ENCODE results near the gene ABAT. TPM values are rescaled to one million over a fixed set of nuclear protein-coding genes. Genes with fewer than 3 reads are reported as not detected.

The ABAT gene
- total and polyA plus RNA-seq, 2 donors (not counting 1 experiment from before 2014, with no cell fraction given) = 6.2 to 14.3 TPM

DNA sequence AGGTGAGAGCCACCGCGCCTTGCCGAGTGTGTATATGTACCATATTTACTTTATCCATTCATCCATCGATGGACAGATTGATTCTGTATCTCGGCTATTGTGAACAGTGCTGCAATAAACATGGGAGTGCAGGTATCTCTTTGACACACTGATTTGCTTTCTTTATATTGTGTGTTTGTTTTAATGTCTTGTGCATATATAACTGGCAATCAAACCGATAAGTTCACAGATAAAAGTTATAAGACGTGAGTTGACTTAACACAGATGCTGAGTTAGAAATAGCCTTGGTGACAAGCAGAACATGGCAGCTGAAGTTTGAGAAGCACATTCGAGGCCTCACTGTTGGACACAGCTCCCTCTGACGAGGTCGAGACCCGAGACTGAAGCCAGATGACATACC, 99.8 kb downstream of the ABAT start:
- no peaks in the 10 kb centered on the region for H3K79me2 ChIP-seq (ENCODE audit: control insufficient read depth, insufficient read depth, low read length)
- no peak overlapping the region for H3K4me3 Mint-ChIP-seq
- no peaks in the 10 kb centered on the region for H3K4me1 ChIP-seq (ENCODE audit: control insufficient read depth in 2 of 2, insufficient read depth in 2 of 2, low read length in 2 of 2)
- peaks cover 0 to 6% (median 0%) of the 10 kb centered on the region in 3 donors for H3K9me3 ChIP-seq (ENCODE audit: control extremely low read depth in 1 of 3, control insufficient read depth in 2 of 3, insufficient read depth in 1 of 3, low read length in 2 of 3)
- H3K4me2 ChIP-seq (replicated peaks; ENCODE audit: low read depth, low read length, poor library complexity, severe bottlenecking) = no peak overlapping the region
- ATAC-seq (ENCODE audit: low read depth) (no peak), DNase-seq (no peak)
- no peak overlapping the region for H3K27ac ChIP-seq (ENCODE audit: low read length in 2 of 2)
- no peaks in the 10 kb centered on the region for H4K20me1 ChIP-seq (ENCODE audit: control insufficient read depth, insufficient read depth, low read length, poor library complexity, severe bottlenecking)
- no peaks in the 10 kb centered on the region for H3K9me3 Mint-ChIP-seq (ENCODE audit: insufficient read depth)
- H3K4me1 Mint-ChIP-seq = no peaks in the 10 kb centered on the region
- no peak overlapping the region for H3K4me3 ChIP-seq (ENCODE audit: control extremely low read depth in 1 of 5, extremely low read depth in 1 of 5, insufficient read depth in 1 of 5, low read depth in 2 of 5, low read length in 4 of 5)
- POLR2A ChIA-PET = no interaction called here
- no peak overlapping the region for H2AFZ ChIP-seq (ENCODE audit: insufficient read depth, low read depth, low read length, poor library complexity, severe bottlenecking)
- CTCF ChIA-PET = no interaction called here
- peaks cover 1 to 38% of the 10 kb centered on the region in 2 experiments for H3K36me3 ChIP-seq (replicated peaks in 1 of 2; ENCODE audit: control extremely low read depth in 1 of 2, control insufficient read depth in 1 of 2, extremely low read depth in 1 of 2, insufficient read depth in 2 of 2, low read length in 1 of 2)
- TF ChIP-seq, protein P1, sequence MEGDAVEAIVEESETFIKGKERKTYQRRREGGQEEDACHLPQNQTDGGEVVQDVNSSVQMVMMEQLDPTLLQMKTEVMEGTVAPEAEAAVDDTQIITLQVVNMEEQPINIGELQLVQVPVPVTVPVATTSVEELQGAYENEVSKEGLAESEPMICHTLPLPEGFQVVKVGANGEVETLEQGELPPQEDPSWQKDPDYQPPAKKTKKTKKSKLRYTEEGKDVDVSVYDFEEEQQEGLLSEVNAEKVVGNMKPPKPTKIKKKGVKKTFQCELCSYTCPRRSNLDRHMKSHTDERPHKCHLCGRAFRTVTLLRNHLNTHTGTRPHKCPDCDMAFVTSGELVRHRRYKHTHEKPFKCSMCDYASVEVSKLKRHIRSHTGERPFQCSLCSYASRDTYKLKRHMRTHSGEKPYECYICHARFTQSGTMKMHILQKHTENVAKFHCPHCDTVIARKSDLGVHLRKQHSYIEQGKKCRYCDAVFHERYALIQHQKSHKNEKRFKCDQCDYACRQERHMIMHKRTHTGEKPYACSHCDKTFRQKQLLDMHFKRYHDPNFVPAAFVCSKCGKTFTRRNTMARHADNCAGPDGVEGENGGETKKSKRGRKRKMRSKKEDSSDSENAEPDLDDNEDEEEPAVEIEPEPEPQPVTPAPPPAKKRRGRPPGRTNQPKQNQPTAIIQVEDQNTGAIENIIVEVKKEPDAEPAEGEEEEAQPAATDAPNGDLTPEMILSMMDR (IDR thresholded peaks at IDR 0.05) = no peak
- TF ChIP-seq EZH2 (IDR thresholded peaks at IDR 0.05; ENCODE audit: borderline replicate concordance, insufficient read depth, low read depth, low read length, poor library complexity, severe bottlenecking) = no peak
- no peaks in the 10 kb centered on the region for H3K27me3 ChIP-seq (replicated peaks in 1 of 4; ENCODE audit: control extremely low read depth in 1 of 4, control insufficient read depth in 3 of 4, insufficient read depth in 4 of 4, low read length in 3 of 4)
- H3K27ac Mint-ChIP-seq = no peak overlapping the region
- no peak overlapping the region for H3K9ac ChIP-seq (ENCODE audit: low read length)
- 97% methylated on average over 10 of the region's 11 CpGs for WGBS (ENCODE audit: insufficient coverage)
- intact Hi-C loops (cut with micrococcal nuclease) = no loop called here
- H3K27me3 Mint-ChIP-seq = no peaks in the 10 kb centered on the region

DNA sequence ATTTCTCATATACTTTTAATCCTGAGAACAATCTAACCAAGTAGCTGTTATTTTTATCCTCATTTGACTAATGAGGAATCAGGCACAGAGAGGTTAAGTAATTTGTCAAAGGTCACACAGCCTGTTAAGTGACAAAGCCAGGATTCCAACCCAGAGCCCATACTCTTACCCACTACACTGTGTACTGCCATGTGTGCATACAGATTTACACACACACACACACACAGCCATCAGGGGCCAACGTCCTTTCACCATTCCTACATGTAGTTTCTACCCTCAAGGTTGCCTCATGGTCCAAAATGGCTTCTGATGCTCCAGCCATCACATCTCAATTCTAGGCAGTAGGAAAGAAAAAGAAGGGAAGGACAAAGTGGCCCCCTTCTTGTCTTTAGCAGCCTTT, 100.9 kb downstream of the ABAT start:
- Histone ChIP-seq H3K4me1 (ENCODE audit: control insufficient read depth in 2 of 2, insufficient read depth in 2 of 2, low read length in 2 of 2) (no peaks in the 10 kb centered on the region), H3K27ac (ENCODE audit: low read length in 2 of 2) (no peak overlapping the region), H3K9me3 (ENCODE audit: control extremely low read depth in 1 of 3, control insufficient read depth in 2 of 3, insufficient read depth in 1 of 3, low read length in 2 of 3) (peaks cover 0 to 6% (median 0%) of the 10 kb centered on the region in 3 donors), H3K36me3 (replicated peaks in 1 of 2; ENCODE audit: control extremely low read depth in 1 of 2, control insufficient read depth in 1 of 2, extremely low read depth in 1 of 2, insufficient read depth in 2 of 2, low read length in 1 of 2) (peaks cover 1 to 38% of the 10 kb centered on the region in 2 experiments), H3K27me3 (replicated peaks in 1 of 4; ENCODE audit: control extremely low read depth in 1 of 4, control insufficient read depth in 3 of 4, insufficient read depth in 4 of 4, low read length in 3 of 4) (no peaks in the 10 kb centered on the region), H2AFZ (ENCODE audit: insufficient read depth, low read depth, low read length, poor library complexity, severe bottlenecking) (no peak overlapping the region), H3K79me2 (ENCODE audit: control insufficient read depth, insufficient read depth, low read length) (no peaks in the 10 kb centered on the region), H3K4me3 (ENCODE audit: control extremely low read depth in 1 of 5, extremely low read depth in 1 of 5, insufficient read depth in 1 of 5, low read depth in 2 of 5, low read length in 4 of 5) (no peak overlapping the region), H3K9ac (ENCODE audit: low read length) (no peak overlapping the region), H3K4me2 (replicated peaks; ENCODE audit: low read depth, low read length, poor library complexity, severe bottlenecking) (no peak overlapping the region), H4K20me1 (ENCODE audit: control insufficient read depth, insufficient read depth, low read length, poor library complexity, severe bottlenecking) (no peaks in the 10 kb centered on the region)
- 100% methylated on average over 1 of the region's 1 CpG for WGBS (ENCODE audit: insufficient coverage)
- Mint-ChIP-seq H3K4me1 (no peaks in the 10 kb centered on the region), H3K27ac (no peak overlapping the region), H3K4me3 (no peak overlapping the region), H3K9me3 (ENCODE audit: insufficient read depth) (no peaks in the 10 kb centered on the region), H3K27me3 (no peaks in the 10 kb centered on the region)
- DNase-seq (no peak), ATAC-seq (ENCODE audit: low read depth) (no peak)
- ChIA-PET CTCF (no interaction called here), POLR2A (no interaction called here)
- no peak for TF ChIP-seq EZH2 (IDR thresholded peaks at IDR 0.05; ENCODE audit: borderline replicate concordance, insufficient read depth, low read depth, low read length, poor library complexity, severe bottlenecking)
- TF ChIP-seq, protein P1 (IDR thresholded peaks at IDR 0.05) = no peak
- intact Hi-C loops (cut with micrococcal nuclease) = no loop called here

Data from B cell (primary cell).